Activated CD8-positive, alpha-beta memory T cell treated with anti-CD3 and anti-CD28 coated beads, Interleukin-2, amount 50 U/mL, for 1 hour (primary cell): Measurements from ENCODE around the gene SMC1A.
"Not testable (repeated sequence)": the region's sequence is repeated elsewhere in the genome, so short reads cannot be mapped to it uniquely, and the experiment has no call there.

Experiments used
- DNase-seq: peaks from one replicate; pipeline ENCODE4 v3.0.0-alpha.2; 2020; ENCODE audit errors: extremely low read depth

Gene SMC1A

GRCh38 chrX:53422861-53423306 is 430 bp upstream of the SMC1A start, which contains the start of gene RIBC1:
Gene RIBC1 (plus strand): TSS chrX:53422873. CDS start chrX:53426277, 3,404 bp downstream.
- no peak for DNase-seq

GRCh38 chrX:53421772-53422085 is 725 bp downstream of the SMC1A start:
- peak; percentile 8 for DNase-seq

GRCh38 chrX:53421125-53421524 is 1.3 kb downstream of the SMC1A start:
- no peak for DNase-seq

- not testable (repeated sequence) for DNase-seq
These were observed 2.1 kb downstream of the SMC1A start for GRCh38 chrX:53420351-53420750.

- DNase-seq: no peak
These were observed 10.0 kb downstream of the SMC1A start for GRCh38 chrX:53412446-53412845.

- DNase-seq: no peak
These were observed 18.9 kb downstream of the SMC1A start for GRCh38 chrX:53403535-53403934.

- DNase-seq: no peak
These were observed 24.2 kb downstream of the SMC1A start for GRCh38 chrX:53398216-53398615.

GRCh38 chrX:53395605-53396298 is 26.7 kb downstream of the SMC1A start:
- DNase-seq: no peak

GRCh38 chrX:53383376-53384076 is 38.9 kb downstream of the SMC1A start:
- no peak for DNase-seq

- DNase-seq: no peak
These were observed 42.7 kb downstream of the SMC1A start for GRCh38 chrX:53379747-53380146.

- DNase-seq: no peak
These were observed 43.3 kb downstream of the SMC1A start for GRCh38 chrX:53379008-53379710.

- no peak for DNase-seq
These were observed 45.0 kb downstream of the SMC1A start for GRCh38 chrX:53377464-53377863.

GRCh38 chrX:53376888-53377287 is 45.6 kb downstream of the SMC1A start:
- no peak for DNase-seq

GRCh38 chrX:53374923-53375322 is 47.5 kb downstream of the SMC1A start:
- no peak for DNase-seq

- DNase-seq: no peak
These were observed 48.1 kb downstream of the SMC1A start for GRCh38 chrX:53374222-53374820.

- DNase-seq: no peak
These were observed 49.1 kb downstream of the SMC1A start for GRCh38 chrX:53373307-53373706.

- not testable (repeated sequence) for DNase-seq
These were observed 56.0 kb downstream of the SMC1A start for GRCh38 chrX:53366454-53366853.

- DNase-seq: no peak
These were observed 60.0 kb downstream of the SMC1A start for GRCh38 chrX:53362449-53362848.

- DNase-seq: no peak
These were observed 64.5 kb downstream of the SMC1A start for GRCh38 chrX:53357799-53358530.

GRCh38 chrX:53356186-53356585 is 66.3 kb downstream of the SMC1A start:
- no peak for DNase-seq

- no peak for DNase-seq
These were observed 67.8 kb downstream of the SMC1A start for GRCh38 chrX:53354669-53355068.

GRCh38 chrX:53347948-53348347 is 74.5 kb downstream of the SMC1A start:
- DNase-seq: no peak
